GM19468 (cell line): ENCODE results near the gene C2CD2.

Experiments used
- ATAC-seq: cut with Tn5 transposase; IDR thresholded peaks from one replicate; pipeline ENCODE4 v1.9.1; 2021; ENCODE audit warnings: mild to moderate bottlenecking, moderate library complexity, moderate number of reproducible peaks; ENCODE audit not compliant: unreplicated experiment; ENCODE audit errors: extremely low read depth

The C2CD2 gene

DNA sequence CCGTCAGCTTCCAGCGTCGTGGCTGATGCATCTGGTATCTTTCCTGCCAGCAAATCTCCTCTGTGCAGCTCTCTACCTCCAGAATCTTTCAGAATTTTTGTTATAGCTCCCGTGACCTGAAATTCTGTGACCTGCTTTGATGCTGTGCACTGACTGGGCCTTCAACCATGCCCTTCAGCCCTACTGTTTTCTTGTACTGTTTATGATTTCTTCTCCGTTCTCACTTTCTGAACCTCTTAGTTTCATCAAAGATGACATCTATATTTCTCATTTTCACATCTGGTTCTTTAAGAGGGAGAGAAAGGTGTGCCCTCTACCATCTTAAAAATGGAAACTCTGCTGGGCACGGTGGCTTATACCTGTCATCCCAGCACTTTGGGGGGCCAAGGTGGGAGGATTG, 80.4 kb downstream of the C2CD2 start:
- no peak for ATAC-seq

DNA sequence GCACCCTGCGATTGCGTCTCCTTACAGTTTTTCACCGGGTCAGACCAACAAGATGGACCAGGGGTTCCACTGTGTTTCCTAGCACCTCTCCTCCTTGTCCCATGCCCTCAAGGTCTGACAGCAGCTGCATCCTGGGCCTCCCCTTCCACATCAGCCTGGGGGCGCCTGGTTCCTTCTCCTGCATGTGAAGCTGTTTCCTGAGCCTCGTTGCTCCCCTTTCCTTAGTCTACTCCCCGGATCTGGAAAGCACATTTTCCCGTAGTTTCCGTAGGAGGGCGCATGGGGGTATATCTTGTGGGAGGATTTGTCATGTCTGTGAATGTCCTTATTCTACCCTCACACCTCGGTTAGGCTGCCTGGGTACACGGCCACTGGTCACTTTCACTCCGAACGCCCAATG, 80.8 kb downstream of the C2CD2 start:
- no peak for ATAC-seq

DNA sequence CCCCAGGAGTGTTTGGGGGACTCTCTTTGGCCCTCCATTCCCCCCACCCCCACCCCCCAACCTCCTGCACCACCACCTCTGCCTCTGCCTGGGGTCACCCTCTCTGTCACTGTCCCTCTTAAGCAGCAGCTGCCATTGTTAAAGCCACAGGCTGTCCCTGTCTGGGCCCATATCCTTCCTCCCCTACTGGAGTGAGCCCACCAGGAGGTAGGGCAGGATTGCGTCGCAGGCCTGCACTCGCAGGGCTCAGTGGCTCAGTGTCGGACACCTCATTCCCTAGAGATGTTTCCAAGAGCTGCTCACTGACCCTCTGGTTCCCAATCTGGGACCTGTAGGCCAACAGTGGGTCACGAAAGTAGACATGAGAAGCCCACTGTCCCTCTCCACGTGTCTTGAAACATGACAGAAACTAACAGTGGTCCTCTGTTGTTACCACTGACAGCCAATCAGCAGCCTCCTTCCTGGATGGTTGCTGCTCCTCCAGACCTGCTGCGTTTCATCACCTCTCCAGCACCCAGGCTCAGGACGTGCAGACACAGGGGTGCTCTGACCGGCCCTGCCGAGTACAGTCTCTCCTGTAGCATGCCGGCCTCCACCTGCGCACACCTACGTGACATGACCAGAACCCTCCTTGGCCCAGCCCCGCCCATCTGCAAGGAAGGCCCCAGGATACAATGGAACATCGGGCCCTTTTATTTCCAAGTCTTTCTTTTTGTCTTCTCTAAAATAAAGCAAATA, 82.4 kb downstream of the C2CD2 start:
- no peak for ATAC-seq

DNA sequence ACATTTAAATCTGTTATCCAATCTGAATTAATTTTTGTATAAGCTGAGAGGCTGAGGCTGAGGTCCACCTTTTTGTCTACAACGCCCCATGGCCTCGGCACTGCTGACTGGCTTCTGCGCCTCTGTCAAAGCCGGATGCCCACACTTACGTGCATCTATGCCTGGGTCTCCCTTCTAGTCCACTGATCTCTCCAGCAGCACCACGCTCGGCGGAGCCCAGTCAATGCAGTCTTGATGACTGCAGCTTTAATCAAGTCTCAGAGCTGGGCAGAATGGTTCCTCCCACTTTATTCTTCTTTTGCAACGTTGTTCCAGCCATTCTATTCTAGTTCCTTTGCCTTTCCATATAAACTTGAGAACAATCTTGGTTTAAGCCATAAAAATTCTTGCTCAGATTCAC, 84.0 kb downstream of the C2CD2 start:
- ATAC-seq, result no peak

DNA sequence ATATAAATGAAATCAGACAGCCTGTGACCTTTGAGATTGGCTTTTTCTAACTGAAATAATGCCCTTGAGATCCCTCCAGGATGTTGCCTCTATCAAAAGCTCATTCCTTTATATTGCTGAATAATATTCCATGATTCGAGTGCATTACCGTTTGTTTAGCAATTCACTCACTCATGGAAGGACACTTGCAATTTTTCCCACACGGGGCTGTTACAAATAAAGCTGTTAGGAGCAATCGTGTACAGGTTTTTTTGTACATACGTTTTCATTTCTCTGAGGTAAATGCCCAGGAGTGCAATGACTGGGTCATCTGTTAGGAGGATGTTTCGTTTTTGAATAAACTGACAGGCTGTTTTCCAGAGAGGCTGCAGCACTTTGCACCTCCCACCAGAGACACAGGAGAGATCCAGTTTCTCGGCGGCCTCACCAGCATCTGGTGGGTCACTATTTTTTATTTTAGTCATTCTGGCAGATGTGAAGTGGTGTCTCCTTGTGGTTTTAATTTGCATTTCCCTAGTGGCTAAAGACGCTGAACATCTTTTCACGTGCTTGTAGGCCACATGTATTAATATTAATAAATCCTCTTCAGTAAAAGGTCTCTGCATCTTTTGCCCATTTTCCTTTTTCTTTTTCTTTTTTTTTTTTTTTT, 85.6 kb downstream of the C2CD2 start:
- no peak for ATAC-seq

DNA sequence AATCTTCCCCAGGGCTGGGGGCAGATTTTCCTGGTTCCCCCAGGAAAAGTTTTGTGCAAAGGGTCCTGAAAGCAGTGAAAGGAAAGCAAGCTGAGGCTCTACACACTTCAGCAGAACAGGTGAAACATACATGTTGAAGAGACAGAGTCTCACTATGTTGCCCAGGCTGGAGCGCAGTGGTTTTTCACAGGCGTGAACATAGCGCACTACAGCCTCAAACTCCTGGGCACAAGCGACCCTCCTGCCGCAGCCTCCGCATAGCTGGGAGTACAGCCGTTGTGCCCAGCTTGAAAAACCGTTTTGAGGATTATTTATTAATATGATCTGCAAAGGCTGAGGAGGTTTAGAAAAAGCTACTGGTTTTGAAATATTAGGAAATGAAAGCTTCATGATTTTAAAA, 86.5 kb downstream of the C2CD2 start:
- no peak for ATAC-seq

DNA sequence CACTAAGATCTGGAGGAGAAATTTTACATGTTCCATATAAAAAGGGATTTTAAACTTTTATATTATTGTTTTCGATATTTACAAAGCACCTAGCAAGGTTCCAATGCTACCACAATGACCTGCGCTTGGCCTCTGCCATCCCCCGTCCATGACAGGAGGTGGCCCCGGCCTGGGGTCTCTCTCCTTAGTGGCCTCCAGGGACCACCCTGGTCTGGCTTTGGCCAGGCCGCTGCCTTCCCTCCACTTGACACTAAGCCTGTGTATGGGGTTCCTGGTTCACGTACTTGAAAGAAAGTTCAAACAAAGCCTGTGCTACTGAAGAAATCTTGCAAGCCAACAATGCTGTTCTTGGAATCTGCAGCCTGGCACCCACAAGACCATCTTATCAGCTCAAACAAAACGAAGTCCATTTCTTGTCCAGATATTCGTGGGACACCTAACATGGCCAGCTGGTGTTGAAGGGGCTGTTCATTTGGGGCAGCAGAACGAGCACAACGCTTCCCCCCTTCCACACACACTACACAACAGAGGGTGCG, 87.5 kb downstream of the C2CD2 start:
- no peak for ATAC-seq

DNA sequence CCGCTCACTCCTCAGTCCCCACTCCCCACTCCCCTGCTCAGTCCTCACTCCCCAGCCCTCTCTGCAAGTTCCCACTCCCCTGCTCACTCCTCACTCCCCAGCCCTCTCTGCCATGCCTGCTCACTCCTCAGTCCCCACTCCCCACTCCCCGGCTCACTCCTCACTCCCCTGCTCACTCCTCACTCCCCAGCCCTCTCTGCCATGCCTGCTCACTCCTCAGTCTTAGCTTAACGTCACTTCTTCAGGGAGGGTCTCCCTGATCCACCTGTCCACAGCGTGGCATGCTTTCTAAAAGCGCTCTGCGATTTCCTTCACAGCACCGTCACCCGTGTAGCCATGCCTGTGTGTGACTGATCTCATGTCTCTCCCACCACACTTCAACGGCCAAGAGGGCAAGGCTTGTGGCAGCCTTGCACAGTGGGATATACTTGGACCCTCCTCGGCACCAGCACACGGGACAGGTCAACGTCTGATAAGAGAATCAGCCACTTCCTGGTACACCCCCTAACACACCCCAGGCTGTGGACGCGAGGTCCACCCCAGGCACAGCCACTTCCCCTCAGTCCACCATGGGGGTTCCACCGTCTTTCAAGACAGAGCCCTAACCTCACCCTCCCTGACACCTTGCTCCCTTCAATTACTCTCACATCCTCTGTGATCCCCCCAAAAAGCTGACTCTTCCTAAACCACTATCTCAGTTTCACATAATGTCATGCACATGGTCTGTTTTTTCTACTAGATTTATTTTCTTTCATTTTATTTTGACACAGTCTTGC, 88.6 kb downstream of the C2CD2 start:
- peak; percentile 47 for ATAC-seq

DNA sequence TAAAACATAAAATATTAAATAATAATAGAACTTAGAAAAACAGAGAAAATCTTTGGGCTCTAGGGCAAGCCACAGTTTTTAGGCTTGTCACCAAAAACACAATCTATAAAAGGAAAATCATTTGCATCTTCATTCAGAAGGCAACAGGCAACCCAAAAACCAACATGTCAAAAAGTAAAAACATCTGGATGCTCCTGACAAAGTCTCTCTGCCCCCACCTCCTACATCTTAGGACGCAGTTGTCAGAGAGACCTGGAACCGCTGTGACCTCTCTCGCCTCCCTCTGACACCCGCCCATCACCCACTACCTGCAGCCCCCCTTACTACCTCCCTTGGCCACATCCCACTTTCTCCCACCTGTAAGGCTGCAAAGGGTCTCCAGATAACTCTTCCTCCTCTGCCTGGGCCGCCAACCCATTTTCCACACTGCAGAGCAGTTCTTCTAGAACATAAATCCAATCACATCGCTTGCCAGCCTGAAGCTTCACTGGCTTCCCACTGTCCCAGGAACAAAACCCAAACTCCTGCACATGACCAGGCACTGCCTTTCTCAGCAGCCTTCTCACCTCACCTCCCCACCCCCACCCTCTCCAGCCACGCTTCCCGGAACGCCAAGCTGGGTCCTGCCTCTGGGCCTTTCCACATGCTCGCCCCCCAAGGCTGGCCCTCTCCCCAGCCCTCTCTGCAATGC, 89.4 kb downstream of the C2CD2 start:
- ATAC-seq, result no peak

DNA sequence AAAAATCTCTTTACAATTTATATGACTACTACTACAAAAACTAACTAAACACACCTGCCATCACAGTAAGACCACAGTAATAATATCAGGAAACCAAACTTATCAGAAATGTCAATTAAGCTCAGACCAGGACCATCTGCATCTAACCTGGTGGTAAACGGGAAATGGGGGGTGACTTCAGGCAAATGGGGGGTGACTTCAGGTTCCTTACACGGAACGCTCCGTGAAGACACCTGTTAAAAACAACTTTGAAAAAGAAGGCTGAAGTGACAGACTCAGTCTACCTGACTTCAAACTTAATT, 90.4 kb downstream of the C2CD2 start:
- ATAC-seq, result no peak

DNA sequence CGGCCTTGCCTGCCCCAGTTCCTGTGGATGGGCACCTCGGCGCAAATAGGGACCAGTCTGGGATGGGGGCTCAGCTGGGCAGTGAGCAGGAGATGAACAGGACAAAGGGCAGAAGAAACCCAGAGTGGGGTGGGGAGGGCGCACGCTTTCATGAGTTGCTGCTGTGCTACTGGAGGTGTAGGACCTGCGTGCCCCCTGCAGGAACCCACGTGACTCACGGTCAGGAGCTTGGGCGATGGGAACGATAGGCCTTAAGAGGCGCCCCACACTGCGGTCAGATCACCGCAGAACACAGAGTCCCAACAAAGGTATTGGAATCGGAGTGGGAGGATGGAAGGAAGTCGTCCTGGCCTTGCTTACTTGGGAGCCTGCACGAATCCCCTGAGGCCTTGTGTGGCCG, 91.8 kb downstream of the C2CD2 start:
- no peak for ATAC-seq

DNA sequence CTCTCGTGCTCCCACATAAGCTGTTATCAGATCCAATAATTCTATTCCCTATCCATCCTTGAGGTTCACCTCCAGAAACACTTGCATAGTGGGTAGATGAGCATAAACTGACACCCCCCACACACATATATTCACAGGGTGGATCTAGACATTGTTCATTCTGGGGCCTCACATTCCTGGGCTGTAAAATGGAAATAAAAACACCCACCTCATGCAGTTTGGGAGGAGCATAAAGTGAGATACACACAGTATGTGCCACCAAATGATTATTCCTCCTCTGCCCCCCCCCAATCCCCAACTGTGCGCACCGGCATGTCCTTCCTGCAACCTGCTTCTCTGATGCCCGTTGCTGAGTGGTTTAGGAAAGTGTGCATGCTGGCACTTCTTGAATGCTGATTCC, 92.6 kb downstream of the C2CD2 start:
- no peak for ATAC-seq

DNA sequence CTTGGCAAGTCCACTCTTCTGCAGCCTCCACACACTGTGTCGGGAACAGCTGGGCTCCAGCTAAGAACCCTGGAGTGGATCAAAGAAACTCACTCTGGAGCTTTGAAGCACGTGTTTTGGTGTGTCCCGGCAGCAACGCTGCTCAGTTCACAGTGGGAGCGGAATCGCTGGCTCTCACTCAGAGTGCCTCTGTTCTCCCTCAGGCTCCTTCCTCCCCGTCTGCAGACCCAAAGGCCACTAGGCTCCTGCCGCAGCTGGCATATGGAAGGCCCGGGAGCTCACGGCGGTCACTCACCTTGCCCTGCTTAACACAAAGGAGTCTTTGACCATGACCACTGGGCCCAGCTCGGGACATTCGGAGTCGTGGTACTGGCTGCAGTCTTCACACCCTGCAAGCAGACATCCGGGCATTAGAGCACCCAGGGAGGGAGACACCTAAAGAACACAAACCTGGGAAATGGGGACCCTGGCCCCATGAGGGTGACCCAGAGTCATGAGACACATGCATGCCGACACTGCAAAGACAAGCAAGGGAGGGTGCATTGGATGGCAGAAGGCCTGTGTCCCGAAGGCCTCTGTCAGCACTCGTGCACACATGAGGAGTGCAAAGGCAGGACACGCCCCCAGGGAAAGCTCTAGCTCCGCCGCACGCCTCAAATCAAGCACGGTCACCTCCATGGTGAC, 94.4 kb downstream of the C2CD2 start:
- no peak for ATAC-seq

DNA sequence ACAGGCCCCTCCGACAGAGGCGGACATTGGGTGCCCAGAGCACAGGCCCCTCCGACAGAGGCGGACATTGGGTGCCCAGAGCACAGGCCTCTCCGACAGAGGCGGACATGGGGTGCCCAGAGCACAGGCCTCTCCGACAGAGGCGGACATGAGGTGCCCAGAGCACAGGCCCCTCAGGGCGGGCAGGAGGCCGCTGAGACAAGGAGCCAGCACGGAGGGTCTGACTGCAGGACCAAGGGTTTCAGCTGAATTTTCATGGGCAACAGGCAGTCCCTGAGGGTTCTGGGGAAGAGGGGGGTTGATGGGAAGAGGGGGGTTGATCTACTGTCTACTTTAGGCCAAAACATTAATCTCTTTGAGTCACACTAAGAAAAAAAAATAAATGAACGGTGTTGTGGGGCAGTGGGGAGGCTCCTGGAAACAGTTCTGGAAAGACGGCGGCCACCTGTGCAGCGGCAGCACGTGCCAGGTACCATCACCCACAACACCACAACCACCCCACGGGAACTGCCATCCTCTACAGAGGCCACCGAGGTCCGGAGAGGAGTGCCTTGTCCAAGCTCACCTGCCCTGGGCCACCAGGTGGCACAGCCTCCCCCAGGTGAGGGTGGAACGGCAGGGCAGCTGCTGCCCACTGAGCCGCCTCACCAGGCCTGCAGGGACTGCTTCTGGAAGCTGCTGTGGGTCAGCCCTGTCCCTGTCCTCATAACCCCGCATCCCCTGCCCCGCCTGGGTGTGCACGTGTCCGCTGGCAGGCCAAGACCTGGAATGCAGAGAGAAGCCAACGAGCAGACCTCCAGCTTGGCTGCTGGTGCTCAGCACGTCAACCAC, 95.1 kb downstream of the C2CD2 start:
- ATAC-seq, result no peak

DNA sequence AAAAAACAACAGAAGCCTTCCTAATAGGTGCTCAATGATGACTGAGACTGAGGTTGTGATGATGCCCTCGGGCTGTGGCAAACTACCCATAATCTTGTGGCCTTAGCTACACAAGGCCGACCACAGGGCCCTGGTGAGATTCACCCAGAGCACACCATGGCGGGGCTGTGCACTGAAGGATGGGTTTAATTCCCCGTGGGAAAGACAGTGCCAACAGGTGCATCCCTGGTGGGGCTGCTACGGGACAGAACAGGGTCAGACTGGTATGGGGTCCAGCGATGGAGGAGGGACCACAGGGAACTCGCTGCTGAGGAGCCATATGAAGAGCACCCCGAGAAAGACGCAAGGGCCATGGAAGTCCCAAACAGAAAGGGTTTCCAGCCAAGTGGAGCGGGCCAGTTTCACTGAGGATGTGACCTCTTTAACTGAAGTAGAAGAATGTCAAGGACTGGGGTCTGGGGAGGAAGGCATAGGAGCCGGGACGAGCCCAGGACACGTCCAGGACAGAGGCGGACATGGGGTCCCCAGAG, 96.0 kb downstream of the C2CD2 start:
- ATAC-seq, result no peak

DNA sequence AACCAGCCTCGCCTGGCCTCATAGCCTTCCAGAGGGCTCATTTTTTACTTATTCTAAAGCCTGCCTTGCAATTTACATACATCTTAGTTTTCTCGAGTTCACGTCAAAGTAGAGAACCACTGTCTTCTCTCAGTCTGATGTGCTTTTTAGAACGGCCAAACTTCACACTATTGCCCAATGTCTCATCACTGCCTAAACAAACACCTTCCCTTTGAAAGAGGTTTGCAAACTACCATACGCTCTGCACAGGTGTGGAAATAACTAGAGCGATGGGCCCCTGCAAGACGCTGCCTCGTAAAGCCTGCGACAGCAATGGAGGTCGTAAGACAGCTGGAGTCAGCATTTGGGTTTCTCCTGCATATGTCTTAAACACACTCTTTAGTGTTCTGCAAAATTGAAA, 97.2 kb downstream of the C2CD2 start:
- no peak for ATAC-seq

DNA sequence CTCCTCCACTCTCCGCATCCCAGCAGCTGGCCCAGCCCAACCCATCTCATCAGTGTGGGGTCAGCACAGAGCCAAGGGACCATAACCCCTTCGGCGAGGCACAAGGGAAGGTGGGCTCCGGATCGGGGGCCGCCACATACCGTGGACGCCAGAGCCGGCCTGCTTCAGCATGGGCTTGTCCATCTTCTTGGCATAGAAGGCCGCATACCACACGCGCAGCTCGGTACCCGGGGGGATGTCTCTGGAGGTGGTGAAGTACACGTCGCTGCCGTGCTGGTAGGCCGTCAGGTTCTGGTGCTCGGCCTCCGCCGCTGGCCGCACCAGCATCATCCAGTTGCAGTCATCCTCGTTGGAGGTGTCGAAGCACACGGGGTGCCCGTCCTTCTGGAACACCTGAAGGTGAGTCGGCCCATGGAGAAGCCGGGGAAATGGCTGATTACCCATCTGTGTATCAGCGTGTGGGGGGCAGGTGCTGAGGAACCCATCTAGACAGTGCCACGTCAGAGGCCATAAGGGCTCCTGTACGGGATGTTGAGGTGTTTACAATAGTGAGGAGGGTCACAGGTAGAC, 99.3 kb downstream of the C2CD2 start:
- ATAC-seq, result no peak

DNA sequence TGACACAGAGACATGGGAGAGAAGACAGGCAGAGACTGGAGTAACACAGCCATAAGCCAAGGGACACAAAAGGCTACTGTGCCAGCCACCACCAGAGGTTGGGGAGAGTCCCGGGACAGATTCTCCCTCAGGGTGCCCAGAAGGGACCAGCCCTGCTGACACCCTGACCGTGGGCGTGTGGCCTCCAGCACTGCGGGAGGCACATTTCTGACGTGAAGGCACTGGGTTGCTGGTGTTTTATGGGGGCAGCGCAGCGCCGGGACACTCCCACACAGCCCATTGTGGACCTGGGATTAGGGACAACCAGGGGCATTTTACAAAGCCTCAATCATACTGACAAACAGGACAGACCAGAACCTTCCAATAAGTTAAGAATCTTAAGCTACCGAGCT, 100.9 kb downstream of the C2CD2 start:
- no peak for ATAC-seq
